8988T (cell line): ENCODE results near the gene HGF.
"Not testable (repeated sequence)": the region's sequence is repeated elsewhere in the genome, so short reads cannot be mapped to it uniquely, and the experiment has no call there.

Experiments
- DNase-seq: peaks from one replicate; pipeline ENCODE4 v3.0.0; 2011

The HGF gene

GRCh38 chr7:81775560-81775959 is 5.7 kb upstream of the HGF start:
- DNase-seq = no peak

- no peak for DNase-seq
Measured at GRCh38 chr7:81774551-81774950, 4.7 kb upstream of the HGF start.

GRCh38 chr7:81770728-81771223 is 929 bp upstream of the HGF start:
- no peak for DNase-seq

GRCh38 chr7:81768951-81769778 is 682 bp downstream of the HGF start:
- DNase-seq = no peak

- DNase-seq = no peak
Measured at GRCh38 chr7:81767926-81768325, 1.9 kb downstream of the HGF start.

- no peak for DNase-seq
Measured at GRCh38 chr7:81761821-81762220, 8.0 kb downstream of the HGF start.

- no peak for DNase-seq
Measured at GRCh38 chr7:81761031-81761430, 8.8 kb downstream of the HGF start.

- DNase-seq = no peak
Measured at GRCh38 chr7:81754918-81755696, 14.7 kb downstream of the HGF start.

GRCh38 chr7:81753392-81753791 is 16.5 kb downstream of the HGF start:
- DNase-seq = no peak

- DNase-seq = no peak
Measured at GRCh38 chr7:81752318-81752714, 17.5 kb downstream of the HGF start.

- no peak for DNase-seq
Measured at GRCh38 chr7:81751619-81752317, 18.1 kb downstream of the HGF start.

GRCh38 chr7:81745637-81746036 is 24.2 kb downstream of the HGF start:
- no peak for DNase-seq

GRCh38 chr7:81744389-81744788 is 25.5 kb downstream of the HGF start:
- DNase-seq = no peak

- no peak for DNase-seq
Measured at GRCh38 chr7:81743665-81744064, 26.2 kb downstream of the HGF start.

- DNase-seq = no peak
Measured at GRCh38 chr7:81743201-81743600, 26.6 kb downstream of the HGF start.

- DNase-seq = no peak
Measured at GRCh38 chr7:81740403-81740802, 29.4 kb downstream of the HGF start.

- DNase-seq = no peak
Measured at GRCh38 chr7:81736091-81736490, 33.8 kb downstream of the HGF start.

- DNase-seq = no peak
Measured at GRCh38 chr7:81725812-81726127, 44.1 kb downstream of the HGF start.

- DNase-seq = no peak
Measured at GRCh38 chr7:81725003-81725811, 44.6 kb downstream of the HGF start.

GRCh38 chr7:81722250-81722649 is 47.6 kb downstream of the HGF start:
- DNase-seq = not testable (repeated sequence)

GRCh38 chr7:81721437-81721836 is 48.4 kb downstream of the HGF start:
- no peak for DNase-seq

GRCh38 chr7:81719865-81720264 is 50.0 kb downstream of the HGF start:
- no peak for DNase-seq
